SK-N-SH (cell line): ENCODE measurements around the gene CCDC126. TPM values are rescaled to one million over a fixed set of nuclear protein-coding genes. Genes with fewer than 3 reads are reported as not detected.

Source experiments
- CTCF ChIA-PET: fragments of 300-600, 350-600 bp; formaldehyde crosslinking; extraction: SDS; loops from one replicate; lab custom pipeline; 2021; lab: Yijun Ruan, JAX
- POLR2A ChIA-PET: fragments of 350-600 bp; sonication (Branson Sonifier 250); formaldehyde crosslinking; extraction: SDS; loops from one replicate; lab custom pipeline; 2020; ENCODE audit warnings: antibody characterized with exemption, inconsistent platforms; lab: Yijun Ruan, JAX
- DNase-seq: peaks from one replicate; pipeline ENCODE4 v3.0.0; 2012
- H2AFZ ChIP-seq: fragments of 200-600 bp; sonication (generic); 2 replicates; pipeline ENCODE4 v1.8.1; 2016; ENCODE audit warnings: antibody characterized with exemption, mild to moderate bottlenecking, low read depth
- H3F3A ChIP-seq: fragments of 200-600 bp; sonication (generic); replicated peaks from 2 replicates; pipeline ENCODE3; 2016; ENCODE audit warnings: antibody characterized with exemption, mild to moderate bottlenecking; ENCODE audit not compliant: insufficient read depth
- H3K27ac ChIP-seq, 2 experiments: fragments of 200-500 bp in 1 of 2; fragments of 200-600 bp in 1 of 2; sonication (Bioruptor generic) in 1 of 2; sonication (generic), shearing (Covaris generic) in 1 of 2; 2 replicates each; pipeline versions ENCODE4 v1.5.1 to v1.6.1; 2014 to 2016; ENCODE audit warnings: low read depth in 2 of 2, inconsistent platforms in 1 of 2, low read length in 1 of 2, mild to moderate bottlenecking in 1 of 2, mixed read lengths in 1 of 2
- H3K27me3 ChIP-seq: fragments of 200-600 bp; sonication (generic), shearing (Covaris generic); 2 replicates; pipeline ENCODE4 v1.6.1; 2016; ENCODE audit warnings: mixed run types; ENCODE audit not compliant: insufficient read depth
- H3K36me3 ChIP-seq, 2 experiments: fragments of 200-500 bp in 1 of 2; fragments of 200-600 bp in 1 of 2; sonication (Bioruptor generic) in 1 of 2; sonication (generic) in 1 of 2; replicated peaks in 1 of 2; 2 replicates each; pipeline versions ENCODE3 to v1.5.1; 2014 to 2016; ENCODE audit warnings: low read length in 1 of 2, mild to moderate bottlenecking in 1 of 2; ENCODE audit not compliant: insufficient read depth in 2 of 2, control insufficient read depth in 1 of 2
- H3K4me1 ChIP-seq, 2 experiments: fragments of 200-500 bp in 1 of 2; fragments of 200-600 bp in 1 of 2; sonication (Bioruptor generic) in 1 of 2; sonication (generic), shearing (Covaris generic) in 1 of 2; 2 replicates each; pipeline versions ENCODE4 v1.5.1 to v1.6.1; 2014 to 2016; ENCODE audit warnings: low read depth in 1 of 2, low read length in 1 of 2, mixed run types in 1 of 2; ENCODE audit not compliant: insufficient read depth in 2 of 2, control insufficient read depth in 1 of 2
- H3K4me2 ChIP-seq: fragments of 200-600 bp; sonication (generic), shearing (Covaris generic); 2 replicates; pipeline ENCODE4 v1.6.1; 2017; ENCODE audit warnings: mixed run types
- H3K4me3 ChIP-seq, 2 experiments: fragments of 200-500 bp in 1 of 2; fragments of 200-600 bp in 1 of 2; sonication (Bioruptor generic) in 1 of 2; sonication (generic), shearing (Covaris generic) in 1 of 2; 2 replicates each; pipeline versions ENCODE4 v1.5.1 to v1.8.1; 2014 to 2016; ENCODE audit warnings: low read depth in 2 of 2, inconsistent platforms in 1 of 2, low read length in 1 of 2, mild to moderate bottlenecking in 1 of 2, mixed read lengths in 1 of 2, moderate library complexity in 1 of 2
- H3K79me2 ChIP-seq: fragments of 200-600 bp; sonication (generic); 2 replicates; pipeline ENCODE4 v1.8.1; 2017; ENCODE audit warnings: mild to moderate bottlenecking; ENCODE audit not compliant: insufficient read depth
- H3K9ac ChIP-seq: fragments of 200-600 bp; sonication (generic); 2 replicates; pipeline ENCODE4 v1.6.1; 2017; ENCODE audit warnings: mixed run types
- H3K9me2 ChIP-seq: fragments of 200-600 bp; sonication (generic); 2 replicates; pipeline ENCODE4 v1.6.1; 2017; ENCODE audit warnings: mixed run types
- H3K9me3 ChIP-seq: fragments of 200-600 bp; sonication (generic); 2 replicates; pipeline ENCODE4 v1.6.1; 2017; ENCODE audit warnings: mixed run types, mild to moderate bottlenecking, moderate library complexity
- H4K20me1 ChIP-seq: fragments of 200-600 bp; sonication (generic); 2 replicates; pipeline ENCODE4 v1.6.1; 2017; ENCODE audit warnings: mild to moderate bottlenecking, mixed run types; ENCODE audit not compliant: insufficient read depth
- EZH2phosphoT487 ChIP-seq: fragments of 200-600 bp; sonication (generic); IDR thresholded peaks from 2 replicates; pipeline ENCODE4 v1.6.1; 2017; ENCODE audit warnings: low read depth, mixed run types, mild to moderate bottlenecking, antibody characterized with exemption, moderate library complexity, borderline replicate concordance
- FOSL2 ChIP-seq: IDR thresholded peaks from 2 replicates; pipeline ENCODE4 v1.4.0; 2012; ENCODE audit warnings: low read depth, mild to moderate bottlenecking, moderate library complexity, borderline replicate concordance
- FOXM1 ChIP-seq: IDR thresholded peaks from 2 replicates; pipeline ENCODE4 v1.4.0; 2012; ENCODE audit warnings: low read depth, mild to moderate bottlenecking
- IRF3 ChIP-seq: fragments of 150-350 bp; IDR thresholded peaks from 2 replicates; pipeline ENCODE4 v1.6.1; 2016; ENCODE audit warnings: mild to moderate bottlenecking, low read depth, low read length
- NRF1 ChIP-seq: IDR thresholded peaks from 2 replicates; pipeline ENCODE4 v1.6.1; 2012; ENCODE audit warnings: low read depth, mild to moderate bottlenecking, low read length
- RXRA ChIP-seq: IDR thresholded peaks from 2 replicates; pipeline ENCODE4 v1.4.0; 2012; ENCODE audit warnings: low read depth, mild to moderate bottlenecking, borderline replicate concordance
- TCF12 ChIP-seq: IDR thresholded peaks from 2 replicates; pipeline ENCODE4 v1.4.0; 2012
- WGBS: methylation state at CpG from one replicate; pipeline ENCODE4 v1.1.6; 2017; ENCODE audit warnings: low lambda C conversion rate; 5-methylcytosine and 5-hydroxymethylcytosine counted together
- polyA plus RNA-seq, 3 experiments: library from polyadenylated mRNA; depleted of rRNA; stranded (reverse); fragments of >200 nt; gene quantifications; 2 replicates each; pipeline ENCODE4 v1.2.3, GENCODE V29; 2012
- TF ChIP-seq, protein P1 (sequence below): fragments of 200-600 bp; sonication (generic); IDR thresholded peaks from 2 replicates; pipeline ENCODE4 v1.6.1; 2017; ENCODE audit warnings: antibody characterized with exemption, mild to moderate bottlenecking, moderate library complexity

CCDC126 gene
- polyA plus RNA-seq, 1 of the 3 experiments (the other 2 are of a cell fraction), result 5.5 TPM

- Histone ChIP-seq H3K9me2 (no peaks in the 10 kb centered on the region), H4K20me1 (no peaks in the 10 kb centered on the region), H3K4me2 (no peak overlapping the region), H3K4me1 (no peaks in the 10 kb centered on the region), H3K36me3 (no peaks in the 10 kb centered on the region), H3K9ac (no peak overlapping the region), H3K79me2 (no peaks in the 10 kb centered on the region), H3K27ac (no peak overlapping the region), H2AFZ (no peak overlapping the region), H3K9me3 (no peaks in the 10 kb centered on the region), H3K4me3 (no peak overlapping the region), H3F3A (no peaks in the 10 kb centered on the region), H3K27me3 (no peaks in the 10 kb centered on the region; the same call in 1 of the 2 replicates)
- POLR2A ChIA-PET, result no interaction called here
- CTCF ChIA-PET, result no interaction called here
- no peak for DNase-seq
- WGBS, result 87% methylated on average over 28 of the region's 34 CpGs
- TF ChIP-seq, protein P1, sequence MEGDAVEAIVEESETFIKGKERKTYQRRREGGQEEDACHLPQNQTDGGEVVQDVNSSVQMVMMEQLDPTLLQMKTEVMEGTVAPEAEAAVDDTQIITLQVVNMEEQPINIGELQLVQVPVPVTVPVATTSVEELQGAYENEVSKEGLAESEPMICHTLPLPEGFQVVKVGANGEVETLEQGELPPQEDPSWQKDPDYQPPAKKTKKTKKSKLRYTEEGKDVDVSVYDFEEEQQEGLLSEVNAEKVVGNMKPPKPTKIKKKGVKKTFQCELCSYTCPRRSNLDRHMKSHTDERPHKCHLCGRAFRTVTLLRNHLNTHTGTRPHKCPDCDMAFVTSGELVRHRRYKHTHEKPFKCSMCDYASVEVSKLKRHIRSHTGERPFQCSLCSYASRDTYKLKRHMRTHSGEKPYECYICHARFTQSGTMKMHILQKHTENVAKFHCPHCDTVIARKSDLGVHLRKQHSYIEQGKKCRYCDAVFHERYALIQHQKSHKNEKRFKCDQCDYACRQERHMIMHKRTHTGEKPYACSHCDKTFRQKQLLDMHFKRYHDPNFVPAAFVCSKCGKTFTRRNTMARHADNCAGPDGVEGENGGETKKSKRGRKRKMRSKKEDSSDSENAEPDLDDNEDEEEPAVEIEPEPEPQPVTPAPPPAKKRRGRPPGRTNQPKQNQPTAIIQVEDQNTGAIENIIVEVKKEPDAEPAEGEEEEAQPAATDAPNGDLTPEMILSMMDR, result no peak
- TF ChIP-seq FOSL2, result no peak
- TF ChIP-seq RXRA, result no peak
- TF ChIP-seq EZH2phosphoT487, result no peak
- no peak for TF ChIP-seq TCF12
- no peak for TF ChIP-seq NRF1
Measured at GRCh38 chr7:23586159-23586558, 11.0 kb upstream of the CCDC126 start.

GRCh38 chr7:23590529-23590928 lies 6.7 kb upstream of the CCDC126 start:
- Histone ChIP-seq H3K9ac (no peak overlapping the region), H3K4me3 (no peak overlapping the region), H3K9me2 (no peaks in the 10 kb centered on the region), H3F3A (peaks cover 4% of the 10 kb centered on the region), H3K4me1 (no peaks in the 10 kb centered on the region), H3K36me3 (no peaks in the 10 kb centered on the region), H2AFZ (no peak overlapping the region), H3K9me3 (no peaks in the 10 kb centered on the region), H3K27ac (no peak overlapping the region), H4K20me1 (no peaks in the 10 kb centered on the region), H3K79me2 (no peaks in the 10 kb centered on the region), H3K4me2 (no peak overlapping the region), H3K27me3 (no peaks in the 10 kb centered on the region)
- POLR2A ChIA-PET, result no interaction called here
- WGBS, result 29% methylated on average over 1 of the region's 1 CpG
- CTCF ChIA-PET, result interaction anchor here (1.2 to 2.7 kb wide), 2 partner anchors 14 to 20 kb away, joined by 3 to 7 read pairs; no protein-coding TSS in a partner anchor
- DNase-seq, result no peak
- no peak for TF ChIP-seq RXRA

GRCh38 chr7:23593706-23594105 lies 3.5 kb upstream of the CCDC126 start:
- H3K9me3 ChIP-seq, result no peaks in the 10 kb centered on the region
- H2AFZ ChIP-seq, result no peak overlapping the region
- H3K4me2 ChIP-seq, result no peak overlapping the region
- TF ChIP-seq IRF3 (no peak), FOXM1 (no peak)
- TF ChIP-seq, all 33 proteins: peak for 0
- H3K4me1 ChIP-seq, result peaks cover 0 to 7% of the 10 kb centered on the region in 2 experiments; a peak in 2 of 4 replicates
- H4K20me1 ChIP-seq, result no peaks in the 10 kb centered on the region
- WGBS, result 34% methylated on average over 1 of the region's 1 CpG
- DNase-seq, result no peak
- H3F3A ChIP-seq, result peaks cover 16% of the 10 kb centered on the region
- no peak overlapping the region for H3K9ac ChIP-seq
- H3K9me2 ChIP-seq, result no peaks in the 10 kb centered on the region
- ChIA-PET CTCF (no interaction called here), POLR2A (no interaction called here)
- H3K79me2 ChIP-seq, result peaks cover 3% of the 10 kb centered on the region
- H3K27ac ChIP-seq, result no peak overlapping the region
- H3K36me3 ChIP-seq, result no peaks in the 10 kb centered on the region
- H3K27me3 ChIP-seq, result no peaks in the 10 kb centered on the region
- H3K4me3 ChIP-seq, result no peak overlapping the region
